Stimulated activated CD4-positive, alpha-beta T cell treated with anti-CD3 and anti-CD28 coated beads, Interleukin-2, amount 100 ng/mL, for 48 hours (primary cell): ENCODE results near the gene KDF1.
A peak's percentile ranks its signal among the peaks of the same experiment; 100 is the strongest.
"Not testable (repeated sequence)": the region's sequence is repeated elsewhere in the genome, so short reads cannot be mapped to it uniquely, and the experiment has no call there.

Experiments
- DNase-seq, 2 donors: peaks; one replicate each; pipeline ENCODE4 v3.0.0-alpha.2; 2020

The KDF1 gene

DNA sequence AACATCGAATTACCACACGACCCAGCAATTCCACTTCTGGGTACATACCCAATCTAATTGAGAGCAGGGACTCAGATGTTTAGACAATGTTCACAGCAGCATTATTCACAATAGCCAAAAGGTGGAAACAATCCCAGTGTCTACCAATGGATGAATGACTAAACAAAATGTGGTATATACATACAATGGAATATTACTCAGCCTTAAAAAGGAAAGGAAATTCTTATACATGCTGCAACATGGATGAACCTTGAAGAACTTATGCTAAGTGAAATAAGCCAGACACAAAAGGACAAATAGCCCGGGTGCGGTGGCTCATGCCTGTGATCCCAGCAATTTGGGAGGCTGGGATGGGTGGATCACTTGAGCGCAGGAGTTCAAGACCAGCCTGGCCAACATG is 6.9 kb downstream of the KDF1 start:
- DNase-seq = no peak

DNA sequence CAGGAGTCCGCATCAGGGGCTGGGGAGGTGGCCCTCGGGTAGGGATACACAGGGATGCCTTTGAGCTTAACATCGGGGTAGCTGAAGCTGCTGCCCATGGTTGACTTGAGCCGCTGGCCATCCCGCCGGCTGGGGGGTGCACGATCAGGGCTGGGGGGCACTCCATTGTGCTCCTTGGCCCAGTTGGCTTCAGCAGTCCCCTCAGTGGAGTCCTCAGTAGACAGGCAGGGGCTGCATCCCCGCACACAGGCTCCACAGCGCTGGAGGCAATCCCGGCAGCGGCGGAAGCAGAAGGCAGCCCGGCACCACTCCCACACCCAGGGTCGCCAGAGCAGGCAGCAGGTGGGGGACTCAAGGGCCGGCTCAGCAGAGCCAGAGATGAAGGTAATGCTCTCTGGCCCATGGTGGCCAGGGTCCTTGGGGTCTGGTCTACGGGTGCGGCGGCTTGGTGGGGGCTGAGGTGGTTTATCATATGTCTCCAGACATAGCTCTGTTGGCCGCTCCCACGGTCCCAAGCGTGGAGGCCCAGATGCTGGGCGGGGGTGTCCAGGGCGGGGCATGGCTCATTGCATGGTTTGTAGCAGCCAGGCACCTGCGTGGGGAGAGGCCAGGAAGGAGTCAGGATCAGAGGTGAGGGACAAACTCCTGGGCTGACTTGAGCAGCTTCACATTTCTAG is 8.3 kb downstream of the KDF1 start:
- no peak for DNase-seq

DNA sequence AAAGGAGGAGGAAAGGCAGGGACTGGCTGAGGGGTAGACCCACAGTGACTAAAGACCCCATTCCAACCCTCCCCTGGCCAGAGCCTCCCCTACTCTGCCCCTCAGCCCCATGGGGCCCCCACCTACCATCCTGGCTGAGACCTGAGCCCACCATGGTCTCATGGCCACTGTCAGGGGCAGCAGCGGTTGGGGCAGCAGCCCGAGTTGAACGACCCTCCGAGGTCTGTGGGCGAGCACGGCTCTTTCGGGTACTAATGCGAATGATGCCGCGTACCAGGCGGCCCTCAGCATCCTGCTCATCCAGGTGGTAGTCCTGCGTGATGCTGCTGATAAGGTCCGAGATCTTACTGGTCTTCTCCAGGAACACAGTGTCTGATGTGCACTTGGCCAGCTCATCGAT is 9.1 kb downstream of the KDF1 start:
- DNase-seq = no peak

DNA sequence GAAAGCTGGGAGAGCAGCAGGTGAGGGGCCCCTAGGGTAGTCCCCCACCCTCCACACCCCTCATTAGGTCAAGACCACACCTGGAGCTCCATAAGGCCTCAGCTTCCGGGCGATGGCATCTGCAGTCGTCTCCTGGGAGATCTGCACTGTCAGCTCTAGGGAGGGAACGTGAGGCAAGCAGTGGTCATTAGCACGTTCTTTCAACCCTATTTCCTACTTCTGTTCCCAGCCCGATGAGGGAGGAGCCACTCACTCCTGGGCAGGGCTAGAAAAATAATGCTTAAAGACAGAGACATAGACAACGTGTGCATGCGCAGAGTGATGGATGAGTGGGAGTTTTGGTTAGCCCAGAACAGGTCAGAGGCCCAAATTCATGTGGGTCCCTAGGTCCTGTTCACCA is 9.7 kb downstream of the KDF1 start:
- DNase-seq = no peak

DNA sequence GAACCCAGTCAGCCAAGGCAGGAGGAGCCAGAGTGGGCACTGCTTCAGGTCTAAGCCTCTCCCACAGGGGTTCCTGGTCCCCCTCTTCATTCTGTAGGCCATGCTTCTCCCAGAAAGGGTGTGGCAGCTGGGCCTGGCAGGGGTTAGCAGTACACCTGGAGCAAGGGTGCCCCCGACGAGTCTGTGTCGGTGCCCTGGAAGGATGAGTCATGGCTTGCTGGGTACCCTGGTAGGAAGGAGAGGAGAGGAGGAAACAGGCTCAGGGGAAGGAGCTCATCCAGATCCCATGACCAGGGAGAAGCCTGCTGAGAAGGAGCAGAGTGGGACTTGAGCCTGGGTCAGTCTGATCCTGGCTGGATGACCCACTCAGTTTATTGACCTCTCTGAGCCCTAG is 10.3 kb downstream of the KDF1 start:
- no peak for DNase-seq

DNA sequence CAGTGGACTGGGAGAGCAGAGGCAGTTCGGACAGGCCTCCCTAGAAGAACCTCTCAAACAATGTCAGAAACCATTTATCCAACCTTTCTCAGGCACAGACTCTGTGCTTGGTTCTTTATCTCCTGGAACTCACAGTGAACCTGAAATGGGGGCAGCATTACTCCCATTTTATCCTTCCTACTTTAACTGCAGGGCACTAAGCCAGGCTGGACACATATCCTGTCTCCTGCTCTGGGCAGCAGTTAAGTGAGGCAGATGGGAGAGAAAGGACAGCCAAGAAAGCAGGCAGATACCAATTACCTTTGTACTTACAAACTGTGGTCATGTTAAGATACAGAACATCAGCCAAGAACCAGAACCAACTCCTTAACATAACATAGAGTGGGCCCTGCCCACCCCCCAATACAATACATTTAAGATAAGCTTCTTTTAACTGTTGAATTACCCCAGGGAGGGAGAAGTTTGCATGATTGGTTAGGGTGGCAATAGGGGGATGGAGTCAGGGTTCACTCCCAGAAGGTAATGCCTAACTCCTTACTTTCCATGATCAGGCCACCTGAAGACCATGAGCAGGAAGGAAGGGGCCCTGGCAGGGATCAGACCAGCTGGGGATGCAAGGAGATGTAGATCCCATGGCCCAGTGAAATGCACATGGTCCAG is 10.9 kb downstream of the KDF1 start:
- no peak for DNase-seq

DNA sequence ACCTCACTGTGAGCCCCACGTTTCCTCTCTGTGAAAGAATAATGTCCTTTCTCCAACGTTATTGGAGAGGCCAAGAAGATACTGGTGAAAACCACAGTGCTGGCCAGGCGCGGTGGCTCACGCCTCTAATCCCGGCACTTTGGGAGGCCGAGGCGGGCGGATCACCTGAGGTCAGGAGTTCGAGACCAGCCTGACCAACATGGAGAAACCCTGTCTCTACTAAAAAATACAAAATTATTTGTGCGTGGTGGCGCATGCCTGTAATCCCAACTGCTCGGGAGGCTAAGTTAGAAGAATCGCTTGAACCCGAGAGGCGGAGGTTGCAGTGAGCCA is 11.6 kb downstream of the KDF1 start:
- not testable (repeated sequence) for DNase-seq

DNA sequence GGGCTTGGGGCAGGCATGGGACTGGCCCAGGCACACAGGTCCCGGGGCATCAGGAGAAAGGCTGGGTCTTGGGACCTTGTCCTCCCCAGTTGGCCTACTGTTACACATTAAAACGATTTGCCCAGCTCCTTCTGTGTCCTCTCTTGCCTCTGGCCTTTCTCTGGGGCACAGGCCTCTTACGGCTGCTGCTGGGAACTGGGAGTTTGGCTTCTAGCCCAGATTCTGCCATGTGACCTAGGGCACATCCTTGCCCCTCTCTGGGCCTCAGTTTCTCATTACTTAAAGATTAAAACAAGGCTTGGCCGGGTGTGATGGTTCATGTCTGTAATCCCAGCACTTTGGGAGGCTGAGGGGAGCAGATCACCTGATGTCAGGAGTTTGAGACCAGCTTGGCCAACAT is 14.0 kb downstream of the KDF1 start:
- no peak for DNase-seq

DNA sequence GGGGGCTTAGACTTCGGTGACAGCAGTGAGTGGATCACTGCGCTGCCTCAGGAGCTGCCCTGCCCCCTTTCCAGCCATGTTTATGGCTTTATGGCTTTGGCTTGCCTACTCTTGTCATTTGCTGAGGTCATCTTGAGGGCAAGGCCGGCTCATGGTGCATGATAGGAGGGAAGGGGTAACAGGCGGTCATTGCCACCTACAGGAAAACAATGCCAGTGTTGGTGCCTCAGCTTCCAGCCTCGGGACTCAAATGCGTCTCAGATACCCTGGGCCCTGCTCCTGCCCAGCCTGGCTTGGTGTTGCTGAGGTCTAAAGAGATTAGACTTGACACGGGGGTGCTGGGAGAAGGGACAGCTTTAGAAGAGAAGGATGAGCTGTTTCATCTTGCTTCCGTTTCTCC is 14.5 kb downstream of the KDF1 start:
- no peak for DNase-seq

DNA sequence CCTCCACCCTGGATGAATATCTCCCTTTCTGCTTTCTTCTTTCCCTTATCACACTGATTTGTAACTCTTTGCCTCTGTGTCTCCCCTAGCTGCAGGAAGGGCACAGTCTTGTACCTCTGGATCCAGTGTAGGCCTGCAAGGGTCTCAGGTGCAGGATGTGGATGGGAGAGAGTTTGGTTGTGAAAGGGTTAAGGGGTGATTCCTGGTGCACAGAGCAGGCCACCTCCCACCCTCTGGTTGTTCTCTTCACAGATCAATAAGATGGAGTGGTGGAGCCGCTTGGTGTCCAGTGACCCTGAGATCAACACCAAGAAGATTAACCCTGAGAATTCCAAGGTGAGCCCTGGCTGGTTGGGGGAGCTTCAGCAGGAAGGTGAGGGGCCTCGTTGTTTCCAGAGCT is 15.1 kb downstream of the KDF1 start:
- DNase-seq = no peak

DNA sequence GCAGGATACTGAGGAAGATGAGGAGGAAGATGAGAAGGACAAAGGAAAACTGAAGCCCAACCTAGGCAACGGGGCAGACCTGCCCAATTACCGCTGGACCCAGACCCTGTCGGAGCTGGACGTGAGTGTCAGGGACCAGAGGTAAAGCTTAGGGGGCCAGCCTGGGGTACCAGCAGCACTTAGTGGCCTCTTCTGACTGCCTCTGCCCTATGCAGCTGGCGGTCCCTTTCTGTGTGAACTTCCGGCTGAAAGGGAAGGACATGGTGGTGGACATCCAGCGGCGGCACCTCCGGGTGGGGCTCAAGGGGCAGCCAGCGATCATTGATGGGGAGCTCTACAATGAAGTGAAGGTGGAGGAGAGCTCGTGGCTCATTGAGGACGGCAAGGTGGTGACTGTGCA is 17.6 kb downstream of the KDF1 start:
- DNase-seq = no peak

DNA sequence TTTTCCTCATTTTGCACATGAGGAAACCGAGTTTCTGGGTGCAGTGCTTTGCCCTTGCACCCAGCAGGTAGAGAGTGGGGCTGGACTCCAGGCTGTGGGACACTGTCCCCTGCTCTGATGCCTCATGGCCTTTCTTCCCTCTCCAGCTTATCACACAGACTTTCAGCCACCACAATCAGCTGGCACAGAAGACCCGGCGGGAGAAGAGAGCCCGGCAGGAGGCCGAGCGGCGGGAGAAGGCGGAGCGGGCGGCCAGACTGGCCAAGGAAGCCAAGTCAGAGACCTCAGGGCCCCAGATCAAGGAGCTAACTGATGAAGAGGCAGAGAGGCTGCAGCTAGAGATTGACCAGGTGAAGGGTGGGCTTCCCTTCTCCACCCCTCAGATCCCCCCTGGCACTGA is 19.0 kb downstream of the KDF1 start:
- no peak for DNase-seq

DNA sequence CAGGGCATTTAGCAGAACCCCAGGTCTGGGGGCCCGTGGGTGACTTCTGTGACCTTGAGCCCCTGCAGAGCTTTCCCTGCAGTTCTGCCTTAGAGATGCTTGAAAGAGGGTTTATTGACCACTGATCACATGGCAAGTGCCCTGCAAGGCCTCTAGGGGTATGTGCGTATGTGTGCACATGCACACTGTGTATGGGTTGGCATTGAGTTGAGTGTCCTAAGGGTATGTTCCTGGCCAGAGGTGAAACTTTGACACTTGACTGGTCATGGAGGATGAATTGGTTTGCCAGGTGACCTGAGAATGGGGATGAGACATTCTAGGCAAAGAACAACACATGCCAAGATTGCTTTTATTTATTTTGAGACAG is 21.6 kb downstream of the KDF1 start:
- no peak for DNase-seq

DNA sequence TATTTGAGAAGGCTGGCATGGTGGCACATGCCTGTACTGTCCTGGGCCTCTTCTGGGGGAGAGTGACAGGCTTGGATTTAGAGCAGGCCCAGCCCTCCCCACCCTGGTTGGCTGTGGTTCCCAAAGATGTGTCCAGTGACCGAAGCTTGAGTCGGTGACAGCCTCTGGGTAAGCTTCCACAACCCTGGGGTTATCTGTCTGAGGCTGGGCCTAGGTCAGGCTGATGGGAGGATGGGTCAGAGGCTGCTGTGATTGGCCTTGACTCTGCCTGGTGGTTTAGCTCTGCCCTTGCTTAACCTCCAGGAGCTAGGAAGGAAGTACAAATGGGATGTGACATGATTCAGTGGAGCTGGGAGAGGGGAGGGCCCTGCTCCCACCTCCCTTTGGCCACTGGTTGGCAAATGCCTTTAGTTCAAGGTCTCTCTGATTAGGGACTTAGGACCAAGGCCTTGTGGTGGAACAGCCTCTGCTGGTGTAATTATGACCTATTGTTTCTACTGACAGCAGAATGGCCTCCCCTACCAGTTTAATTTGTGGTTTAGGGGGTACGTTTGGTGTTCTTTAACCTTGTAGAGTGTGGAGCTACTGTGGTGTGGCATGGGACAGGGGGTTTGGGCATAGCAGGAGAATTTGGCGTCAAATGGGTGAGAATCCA is 22.1 kb downstream of the KDF1 start:
- DNase-seq = no peak

DNA sequence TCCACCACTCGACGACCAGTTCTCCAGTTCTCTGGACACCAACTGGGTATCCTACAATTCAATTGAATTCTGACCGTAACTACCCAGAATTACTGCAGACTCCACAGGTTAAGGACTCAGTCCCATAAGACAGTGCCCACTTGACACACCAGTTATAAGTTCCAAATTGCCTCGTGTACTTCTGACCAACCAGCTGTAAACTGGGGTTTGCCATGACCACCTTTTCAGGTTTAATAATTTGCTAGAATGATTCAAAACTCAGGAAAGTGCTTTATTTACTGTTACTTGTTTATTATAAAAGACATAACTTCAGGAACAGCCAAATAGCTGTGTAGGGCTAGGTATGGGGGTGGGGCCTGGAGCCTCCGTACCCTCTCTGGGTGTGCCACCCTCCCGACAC is 23.4 kb downstream of the KDF1 start:
- no peak for DNase-seq

DNA sequence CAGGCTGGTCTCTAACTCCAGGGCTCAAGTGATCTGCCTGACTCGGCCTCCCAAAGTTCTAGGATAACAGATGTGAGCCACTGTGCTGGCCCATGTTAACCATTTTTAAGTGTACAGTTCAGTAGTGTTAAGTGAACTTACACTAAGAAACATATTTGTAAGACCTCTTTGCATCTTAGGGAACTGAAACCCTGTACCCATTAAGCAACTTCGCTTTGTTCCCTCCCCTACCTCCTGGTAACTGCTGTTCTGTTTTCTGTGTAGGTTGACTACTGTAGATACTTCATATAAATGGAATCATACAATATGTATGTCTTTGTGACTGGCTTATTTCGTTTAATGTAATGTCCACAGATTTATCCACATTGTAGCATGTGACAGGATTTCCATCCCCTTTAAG is 27.7 kb downstream of the KDF1 start:
- DNase-seq = no peak

DNA sequence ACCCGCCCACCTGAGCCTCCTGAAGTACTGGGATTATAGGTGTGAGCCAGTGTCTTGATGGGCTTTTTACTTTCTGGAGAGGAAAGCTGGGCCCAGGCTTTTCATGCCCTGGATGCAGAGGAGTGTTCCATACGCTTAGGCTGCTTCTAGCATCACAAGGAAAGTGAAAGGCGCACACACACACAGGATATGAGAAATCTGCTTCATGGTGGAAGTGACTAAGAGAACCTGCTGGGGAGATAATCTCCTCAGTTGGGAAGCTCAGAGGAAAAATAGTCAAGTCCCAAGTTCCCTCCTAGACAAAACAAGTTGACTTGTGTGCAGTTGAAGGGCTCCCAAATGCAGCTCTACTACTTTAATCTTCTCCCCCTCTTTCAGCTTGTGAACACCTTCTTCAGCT is 36.6 kb downstream of the KDF1 start:
- DNase-seq = no peak

DNA sequence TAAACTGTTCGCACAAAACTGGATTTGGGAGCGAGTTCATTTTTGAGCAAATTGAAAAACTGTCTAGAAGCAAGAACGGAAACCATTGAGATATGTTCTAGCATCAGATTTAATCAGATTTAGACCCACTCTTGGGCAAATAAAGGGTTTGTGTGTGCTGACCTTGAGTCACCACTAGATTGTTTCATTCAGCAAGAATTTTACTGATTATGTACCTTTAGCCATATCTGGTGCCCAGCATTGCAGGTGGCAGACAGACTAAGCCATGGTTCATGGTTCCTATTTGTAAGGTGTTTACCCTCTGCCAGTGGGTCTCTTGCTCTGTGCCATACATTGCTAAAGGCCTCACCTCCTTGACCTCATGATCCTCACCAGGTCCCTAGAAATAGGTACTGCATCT is 37.4 kb downstream of the KDF1 start:
- DNase-seq = no peak

DNA sequence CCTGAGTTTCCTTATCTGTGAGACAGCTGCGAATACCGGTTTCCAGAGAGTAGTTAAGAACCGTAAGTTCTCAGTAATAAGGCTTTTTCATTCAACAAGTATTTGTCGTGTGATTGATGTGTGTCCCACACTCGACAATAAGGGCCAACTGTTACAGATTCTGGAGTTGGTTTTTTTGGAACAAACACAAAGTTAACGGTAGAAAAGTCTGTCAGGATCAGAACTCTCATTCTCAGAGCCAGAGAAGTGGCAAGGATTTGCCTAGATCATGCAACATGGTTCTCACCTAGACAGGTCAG is 37.9 kb downstream of the KDF1 start:
- DNase-seq = no peak

DNA sequence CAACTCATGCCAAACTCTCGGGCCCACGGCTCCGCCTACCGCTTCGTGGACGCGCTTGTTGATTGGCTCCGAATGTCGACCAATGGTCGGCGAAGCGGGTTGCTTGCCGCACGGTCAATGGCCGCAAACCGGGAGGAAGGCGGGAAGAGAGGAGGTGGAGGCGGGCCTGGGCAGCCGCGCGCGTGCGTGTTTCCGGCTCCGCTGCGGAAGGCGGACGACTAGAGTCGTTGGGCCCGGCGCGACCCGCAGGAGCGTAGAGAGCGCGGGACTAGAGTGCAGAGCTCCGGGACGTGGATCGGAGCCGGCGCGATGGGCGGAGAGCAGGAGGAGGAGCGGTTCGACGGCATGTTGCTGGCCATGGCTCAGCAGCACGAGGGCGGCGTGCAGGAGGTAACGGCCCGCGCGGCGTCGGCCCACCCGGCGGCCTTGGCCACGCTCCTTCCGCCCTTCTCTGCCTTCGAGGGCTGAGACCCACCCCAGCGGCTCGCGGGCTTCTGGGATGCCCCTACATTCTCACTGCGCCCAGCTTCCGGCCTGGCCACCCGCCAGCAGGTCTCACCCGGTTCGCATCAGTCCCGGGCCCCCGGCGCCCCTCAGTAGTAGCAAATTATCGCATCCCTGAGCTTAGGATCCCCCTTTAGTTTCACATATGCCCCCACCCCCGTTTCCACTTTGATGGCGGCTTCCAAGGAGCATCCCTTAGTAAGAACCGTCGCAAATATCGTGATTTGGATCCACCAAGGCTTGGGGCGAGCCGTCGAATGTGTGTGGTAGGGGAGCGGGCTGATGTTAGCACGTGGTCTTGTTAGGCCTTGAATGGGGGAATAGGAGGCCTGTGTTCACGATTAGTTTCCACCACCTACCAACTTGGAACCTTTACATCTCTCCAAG is 38.5 kb downstream of the KDF1 start, which contains the start of gene NUDC:
Gene NUDC, plus strand, starts transcription at position 204 of the 891 bp plus-strand sequence. Its CDS starts 106 bp downstream, at position 310.
- peak; percentile 91 to 92 for DNase-seq

DNA sequence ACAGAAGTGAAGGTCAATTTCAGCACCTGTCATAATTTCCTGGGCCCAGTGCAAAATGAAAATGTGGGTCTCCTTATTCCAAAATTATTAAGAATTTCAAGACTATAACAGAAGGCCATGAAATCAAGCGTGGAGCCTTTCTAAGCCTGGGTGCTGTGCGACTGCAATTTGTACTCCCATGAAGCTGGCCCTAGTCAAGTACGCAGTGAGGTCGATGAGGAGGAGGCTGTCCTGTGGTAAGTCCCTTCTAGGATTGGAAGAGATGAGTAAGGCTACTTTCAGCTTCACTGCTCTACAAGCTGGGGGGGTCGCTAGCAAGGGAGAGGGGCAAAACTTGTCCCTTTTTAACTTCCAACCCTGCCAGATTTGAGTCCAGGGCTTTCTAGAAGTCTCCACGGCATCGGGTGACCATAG is 39.1 kb downstream of the KDF1 start:
- no peak for DNase-seq

DNA sequence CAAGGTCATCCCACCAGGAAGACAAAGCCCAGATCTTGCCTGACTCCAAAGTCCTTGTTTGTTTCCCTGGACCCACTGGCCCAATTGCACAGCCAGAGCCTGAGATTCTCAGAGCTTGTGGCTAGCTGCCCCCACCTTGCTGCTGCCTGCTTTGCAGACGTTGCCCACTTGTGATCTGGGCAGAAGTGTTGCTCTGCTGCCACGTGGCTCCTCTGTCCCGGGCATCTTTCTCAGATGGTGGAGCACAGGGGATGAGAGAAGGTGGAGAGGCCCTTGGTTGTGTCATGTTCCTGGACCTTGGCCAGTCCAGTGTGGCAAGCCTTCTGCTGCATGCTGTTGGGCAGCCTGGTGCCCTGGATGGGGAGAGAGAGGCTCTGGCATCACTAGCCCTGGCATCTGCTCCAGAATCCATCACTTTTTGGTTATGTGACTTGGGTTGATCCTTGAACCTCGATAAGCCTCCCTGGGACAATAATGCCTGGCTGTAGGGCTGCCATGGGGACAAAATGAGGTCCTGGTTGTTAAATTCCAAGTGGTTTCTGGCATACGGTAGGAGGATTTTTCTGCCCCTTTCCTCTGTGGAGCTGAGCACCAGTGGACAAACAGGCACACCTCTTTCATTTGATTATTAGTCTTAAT is 44.9 kb downstream of the KDF1 start:
- DNase-seq = no peak
